Testis (tissue), 3 donors: ENCODE measurements around the gene LORICRIN. TPM values are rescaled to one million over a fixed set of nuclear protein-coding genes. Genes with fewer than 3 reads are reported as not detected.

Source experiments
- DNase-seq: peaks from one replicate; pipeline ENCODE4 v3.0.0-alpha.2; 2019
- H3K27ac ChIP-seq, 2 donors: fragments of 200-600 bp; sonication (generic); one replicate each; pipeline ENCODE4 v1.5.1; 2019
- H3K27me3 ChIP-seq: fragments of 200-600 bp; sonication (generic); one replicate; pipeline ENCODE4 v1.5.1; 2019
- H3K36me3 ChIP-seq: fragments of 200-600 bp; sonication (generic); one replicate; pipeline ENCODE4 v1.5.1; 2017; ENCODE audit warnings: low read depth; ENCODE audit errors: missing control alignments
- H3K4me1 ChIP-seq: fragments of 200-600 bp; sonication (generic); one replicate; pipeline ENCODE4 v1.5.1; 2019
- H3K4me3 ChIP-seq, 2 donors: fragments of 200-600 bp; sonication (generic); one replicate each; pipeline ENCODE4 v1.5.1; 2017 to 2019
- H3K9me3 ChIP-seq: fragments of 200-600 bp; sonication (generic); one replicate; pipeline ENCODE4 v1.5.1; 2017
- CTCF ChIP-seq, 3 experiments: fragments of 450-650 bp in 2 of 3; fragments of 200-600 bp in 1 of 3; sonication (generic) in 1 of 3; IDR thresholded peaks; one replicate each; pipeline ENCODE4 v1.5.1; 2016 to 2019; ENCODE audit warnings: antibody characterized with exemption in 3 of 3, mild to moderate bottlenecking in 2 of 3, moderate library complexity in 1 of 3
- POLR2A ChIP-seq: fragments of 450-650 bp; IDR thresholded peaks from one replicate; pipeline ENCODE4 v1.6.1; 2017; ENCODE audit warnings: antibody characterized with exemption, mild to moderate bottlenecking, moderate library complexity
- WGBS, 2 donors: methylation state at CpG; one replicate each; pipeline ENCODE4 v1.1.5; 2018; 5-methylcytosine and 5-hydroxymethylcytosine counted together
- intact Hi-C: fragments of 100-400 bp; cut with DNase I; formaldehyde crosslinking; loops from one replicate; pipeline ENCODE4 v1.15.1; 2023; ENCODE audit warnings: low total_unique reads
- polyA plus RNA-seq: library from polyadenylated mRNA; stranded (reverse); fragments of 350-450 nt; fragmentation: Illumina TruSeq; extraction: RNeasy Lipid Tissue Mini Kit (QIAGEN cat#74804); gene quantifications from one replicate; pipeline ENCODE4 v1.2.3, GENCODE V29; 2014; ENCODE audit warnings: low read depth, low replicate concordance; ENCODE audit not compliant: insufficient read depth
- total RNA-seq, 2 donors: library from RNA; depleted of rRNA; stranded (reverse); fragments of >200 nt; gene quantifications; one replicate each; pipeline ENCODE4 v1.2.3, GENCODE V29; 2016

LORICRIN gene
- total and polyA plus RNA-seq, 3 donors from 2014 or later = 0.25 to 0.31 TPM; not detected in 1

GRCh38 chr1:153233448-153233847 is 26.0 kb upstream of the LORICRIN start:
- Histone ChIP-seq H3K4me3 (no peak overlapping the region), H3K9me3 (no peaks in the 10 kb centered on the region), H3K4me1 (no peaks in the 10 kb centered on the region), H3K27me3 (no peaks in the 10 kb centered on the region), H3K36me3 (no peaks in the 10 kb centered on the region), H3K27ac (no peak overlapping the region)
- TF ChIP-seq POLR2A = no peak
- TF ChIP-seq CTCF (IDR thresholded peaks at IDR 0.05) = no peak
- WGBS, 2 donors = 73 to 86% methylated on average over 1 of the region's 1 CpG
- no peak for DNase-seq
- intact Hi-C loops = no loop called here

- TF ChIP-seq POLR2A (no peak), CTCF (IDR thresholded peaks at IDR 0.05) (no peak)
- 42 to 58% methylated on average over 2 of the region's 2 CpGs for WGBS, 2 donors
- DNase-seq = no peak
- Histone ChIP-seq H3K27ac (no peak overlapping the region), H3K4me3 (no peak overlapping the region), H3K27me3 (no peaks in the 10 kb centered on the region), H3K4me1 (no peaks in the 10 kb centered on the region), H3K36me3 (no peaks in the 10 kb centered on the region), H3K9me3 (no peaks in the 10 kb centered on the region)
- intact Hi-C loops = no loop called here
Measured at GRCh38 chr1:153238527-153238926, 21.0 kb upstream of the LORICRIN start.

- intact Hi-C loops = no loop called here
- Histone ChIP-seq H3K27me3 (no peaks in the 10 kb centered on the region), H3K36me3 (no peaks in the 10 kb centered on the region), H3K27ac (no peak overlapping the region), H3K4me3 (no peak overlapping the region), H3K4me1 (no peaks in the 10 kb centered on the region), H3K9me3 (no peaks in the 10 kb centered on the region)
- no peak for TF ChIP-seq CTCF (IDR thresholded peaks at IDR 0.05)
- no peak for TF ChIP-seq POLR2A
- DNase-seq = no peak
- 88 to 90% methylated on average over 1 of the region's 1 CpG for WGBS, 2 donors
Measured at GRCh38 chr1:153242160-153242559, 17.3 kb upstream of the LORICRIN start.

GRCh38 chr1:153245466-153245865 is 14.0 kb upstream of the LORICRIN start:
- TF ChIP-seq CTCF (IDR thresholded peaks at IDR 0.05) (no peak), POLR2A (no peak)
- Histone ChIP-seq H3K27me3 (no peaks in the 10 kb centered on the region), H3K4me3 (no peak overlapping the region), H3K9me3 (no peaks in the 10 kb centered on the region), H3K27ac (no peak overlapping the region), H3K36me3 (no peaks in the 10 kb centered on the region), H3K4me1 (no peaks in the 10 kb centered on the region)
- no peak for DNase-seq
- intact Hi-C loops = no loop called here
- 55 to 69% methylated on average over 4 of the region's 4 CpGs for WGBS, 2 donors

GRCh38 chr1:153246018-153246417 is 13.5 kb upstream of the LORICRIN start:
- TF ChIP-seq POLR2A (no peak), CTCF (IDR thresholded peaks at IDR 0.05) (no peak)
- no peak overlapping the region for H3K27ac ChIP-seq
- no peak overlapping the region for H3K4me3 ChIP-seq
- no peaks in the 10 kb centered on the region for H3K36me3 ChIP-seq
- no peaks in the 10 kb centered on the region for H3K27me3 ChIP-seq
- H3K4me1 ChIP-seq = no peaks in the 10 kb centered on the region
- H3K9me3 ChIP-seq = no peaks in the 10 kb centered on the region
- 83 to 100% methylated on average over 1 of the region's 1 CpG for WGBS, 2 donors
- DNase-seq = no peak
- intact Hi-C loops = no loop called here
